HCT116 (cell line): ENCODE results near the gene PKP2. TPM values are rescaled to one million over a fixed set of nuclear protein-coding genes. Genes with fewer than 3 reads are reported as not detected.

Source experiments
- ATAC-seq: fragments of 200-7000 bp; cut with Tn5 transposase; 2 replicates; pipeline ENCODE4 v1.9.1; 2020; ENCODE audit warnings: mild to moderate bottlenecking, moderate library complexity
- BruUV-seq: library from RNA; stranded (reverse); fragments of 400-500 nt; replicated peaks from 2 replicates; lab custom pipeline; 2021; lab: Mats Ljungman, UMichigan
- CTCF ChIA-PET: fragments of 300-600 bp; sonication (Branson Sonifier 250); formaldehyde crosslinking; loops from one replicate; lab custom pipeline; 2021; ENCODE audit warnings: antibody characterized with exemption; lab: Charles Lee
- POLR2A ChIA-PET: fragments of 300-600, 350-600 bp; sonication (Branson Sonifier 250); formaldehyde crosslinking; loops from one replicate; lab custom pipeline; 2021; ENCODE audit warnings: antibody characterized with exemption; lab: Charles Lee
- RAD21 ChIA-PET, 2 experiments: fragments of 300-600 bp; sonication (Branson Sonifier 250); formaldehyde crosslinking; loops; one replicate each; lab custom pipeline; 2023; ENCODE audit warnings: low total read pairs in 2 of 2; ENCODE audit not compliant: uncharacterized antibody in 2 of 2, unreplicated experiment in 2 of 2, low non-redundant PET in 1 of 2; lab: Charles Lee
- DNase-seq: peaks from one replicate; pipeline ENCODE4 v3.0.0-alpha.2; 2010; ENCODE audit warnings: low read depth, low spot score
- H2AFZ ChIP-seq: fragments of 200-600 bp; shearing (Covaris generic), sonication (generic); 2 replicates; pipeline ENCODE4 v1.6.1; 2017; ENCODE audit warnings: low read depth, mixed run types, mixed read lengths, antibody characterized with exemption, low read length; ENCODE audit not compliant: poor library complexity, severe bottlenecking
- H3K27ac ChIP-seq: 2 replicates; pipeline ENCODE4 v1.5.1; 2012; ENCODE audit warnings: low read depth, low read length
- H3K27me3 ChIP-seq: fragments of 200-600 bp; sonication (generic); 2 replicates; pipeline ENCODE4 v1.6.1; 2016; ENCODE audit warnings: mixed run types, low read length, mixed read lengths; ENCODE audit not compliant: insufficient read depth
- H3K36me3 ChIP-seq, 2 experiments: fragments of 200-500 bp in 1 of 2; fragments of 200-600 bp in 1 of 2; sonication (Bioruptor generic) in 1 of 2; sonication (generic) in 1 of 2; 2 replicates each; pipeline versions ENCODE4 v1.5.1 to v1.6.1; 2014 to 2016; ENCODE audit warnings: low read length in 2 of 2, inconsistent platforms in 1 of 2, mixed read lengths in 1 of 2, mixed run types in 1 of 2; ENCODE audit not compliant: insufficient read depth in 2 of 2, control insufficient read depth in 1 of 2
- H3K4me1 ChIP-seq, 2 experiments: fragments of 200-600 bp in 1 of 2; sonication (generic) in 1 of 2; 2 replicates each; pipeline versions ENCODE4 v1.5.1 to v1.6.1; 2012 to 2017; ENCODE audit warnings: low read length in 2 of 2, inconsistent platforms in 1 of 2, mild to moderate bottlenecking in 1 of 2, mixed read lengths in 1 of 2, mixed run types in 1 of 2, moderate library complexity in 1 of 2; ENCODE audit not compliant: insufficient read depth in 2 of 2, control insufficient read depth in 1 of 2
- H3K4me2 ChIP-seq: fragments of 200-600 bp; sonication (generic); 2 replicates; pipeline ENCODE4 v1.6.1; 2017; ENCODE audit warnings: mixed run types, low read length, mixed read lengths
- H3K4me3 ChIP-seq, 2 experiments: fragments of 200-600 bp in 1 of 2; sonication (generic) in 1 of 2; replicated peaks in 1 of 2; 2 replicates each; pipeline ENCODE4 v1.5.1; 2011 to 2016; ENCODE audit warnings: low read length in 2 of 2, control low read depth in 1 of 2, low read depth in 1 of 2, mild to moderate bottlenecking in 1 of 2, mixed read lengths in 1 of 2, mixed run types in 1 of 2
- H3K79me2 ChIP-seq: fragments of 200-600 bp; sonication (generic); 2 replicates; pipeline ENCODE4 v1.6.1; 2017; ENCODE audit warnings: mild to moderate bottlenecking, mixed run types, low read length, moderate library complexity, mixed read lengths; ENCODE audit not compliant: insufficient read depth
- H3K9ac ChIP-seq: fragments of 200-600 bp; sonication (generic); 2 replicates; pipeline ENCODE4 v1.6.1; 2016; ENCODE audit warnings: low read length, mixed read lengths
- H3K9me2 ChIP-seq: fragments of 200-600 bp; sonication (generic), shearing (Covaris generic); 2 replicates; pipeline ENCODE4 v1.6.1; 2017; ENCODE audit warnings: mixed run types, mild to moderate bottlenecking, moderate library complexity; ENCODE audit not compliant: insufficient read depth
- H3K9me3 ChIP-seq, 2 experiments: fragments of 200-500 bp in 1 of 2; fragments of 200-600 bp in 1 of 2; sonication (Bioruptor generic) in 1 of 2; sonication (generic) in 1 of 2; 2 replicates each; pipeline ENCODE4 v1.6.1; 2014 to 2017; ENCODE audit warnings: low read length in 2 of 2, mixed read lengths in 2 of 2, inconsistent platforms in 1 of 2, low read depth in 1 of 2, mild to moderate bottlenecking in 1 of 2, mixed run types in 1 of 2, moderate library complexity in 1 of 2; ENCODE audit not compliant: control insufficient read depth in 1 of 2, insufficient read depth in 1 of 2
- H4K20me1 ChIP-seq: fragments of 200-600 bp; sonication (generic), shearing (Covaris generic); 2 replicates; pipeline ENCODE4 v1.6.1; 2017; ENCODE audit warnings: mixed run types, mild to moderate bottlenecking, moderate library complexity; ENCODE audit not compliant: insufficient read depth
- ATF3 ChIP-seq: IDR thresholded peaks from 2 replicates; pipeline ENCODE4 v1.6.1; 2012
- CBX3 ChIP-seq: IDR thresholded peaks from 2 replicates; pipeline ENCODE4 v1.6.1; 2012; ENCODE audit warnings: low read depth
- CEBPB ChIP-seq: IDR thresholded peaks from 2 replicates; pipeline ENCODE4 v1.6.1; 2012; ENCODE audit warnings: low read depth
- CTCF ChIP-seq, 3 experiments: fragments of 200-600 bp in 1 of 3; sonication (generic) in 1 of 3; IDR thresholded peaks in 2 of 3; conservative IDR thresholded peaks in 1 of 3; 2 replicates each; pipeline ENCODE4 v1.5.1; 2012 to 2017; ENCODE audit warnings: low read depth in 2 of 3, low read length in 2 of 3, antibody characterized with exemption in 1 of 3, borderline replicate concordance in 1 of 3, control low read depth in 1 of 3, mild to moderate bottlenecking in 1 of 3, mixed read lengths in 1 of 3, mixed run types in 1 of 3, moderate library complexity in 1 of 3; ENCODE audit not compliant: insufficient read depth in 1 of 3
- EGR1 ChIP-seq: IDR thresholded peaks from 2 replicates; pipeline ENCODE4 v1.6.1; 2012; ENCODE audit warnings: low read depth
- ELF1 ChIP-seq: IDR thresholded peaks from 2 replicates; pipeline ENCODE4 v1.6.1; 2012; ENCODE audit warnings: low read depth, borderline replicate concordance
- EZH2 ChIP-seq: fragments of 200-600 bp; sonication (generic); IDR thresholded peaks from 2 replicates; pipeline ENCODE4 v1.6.1; 2017; ENCODE audit warnings: antibody characterized with exemption, mixed run types
- FOSL1 ChIP-seq: IDR thresholded peaks from 2 replicates; pipeline ENCODE4 v1.6.1; 2012; ENCODE audit warnings: low read depth
- JUND ChIP-seq: IDR thresholded peaks from 2 replicates; pipeline ENCODE4 v1.6.1; 2012
- MAX ChIP-seq: IDR thresholded peaks from 2 replicates; pipeline ENCODE4 v1.6.1; 2012
- POLR2AphosphoS5 ChIP-seq: IDR thresholded peaks from 2 replicates; pipeline ENCODE4 v1.6.1; 2011; ENCODE audit warnings: mild to moderate bottlenecking, low read depth, low read length, moderate library complexity
- SIN3A ChIP-seq: IDR thresholded peaks from 2 replicates; pipeline ENCODE4 v1.6.1; 2012; ENCODE audit warnings: low read depth
- SP1 ChIP-seq: IDR thresholded peaks from 2 replicates; pipeline ENCODE4 v1.6.1; 2012; ENCODE audit warnings: low read depth
- SRF ChIP-seq: IDR thresholded peaks from 2 replicates; pipeline ENCODE4 v1.6.1; 2012; ENCODE audit warnings: low read depth
- TCF7L2 ChIP-seq: IDR thresholded peaks from 2 replicates; pipeline ENCODE4 v1.7.0; 2011; ENCODE audit warnings: borderline replicate concordance, inconsistent platforms; ENCODE audit not compliant: insufficient read depth, insufficient read length; ENCODE audit errors: extremely low read depth
- YY1 ChIP-seq: IDR thresholded peaks from 2 replicates; pipeline ENCODE4 v1.6.1; 2011; ENCODE audit warnings: low read length, low read depth, moderate library complexity, mild to moderate bottlenecking; ENCODE audit not compliant: insufficient replicate concordance; ENCODE audit errors: extremely low read depth
- ZNF274 ChIP-seq: fragments of 200-500 bp; sonication (Bioruptor generic); IDR thresholded peaks from 2 replicates; pipeline ENCODE4 v1.6.1; 2014; ENCODE audit warnings: mild to moderate bottlenecking, low read depth, low read length, inconsistent platforms
- intact Hi-C: fragments of 100-400 bp; cut with micrococcal nuclease; formaldehyde crosslinking; loops from 2 replicates; pipeline ENCODE4 v1.10.0; 2022
- total RNA-seq: library from RNA; stranded (reverse); gene quantifications from one replicate; pipeline ENCODE4 v1.2.1, GENCODE V29; 2021; ENCODE audit not compliant: unreplicated experiment

Gene PKP2
- total RNA-seq, 1 experiment from 2014 or later, result 21.5 TPM

GRCh38 chr12:32854716-32855115 lies 41.9 kb downstream of the PKP2 start:
- ChIA-PET RAD21 (no interaction called here), POLR2A (no interaction called here), CTCF (no interaction called here)
- Histone ChIP-seq H3K36me3 (no peaks in the 10 kb centered on the region; a peak in 1 of 4 replicates), H2AFZ (no peak overlapping the region), H3K27ac (no peak overlapping the region), H3K79me2 (no peaks in the 10 kb centered on the region), H3K9ac (no peak overlapping the region), H3K9me2 (no peaks in the 10 kb centered on the region), H3K4me1 (no peaks in the 10 kb centered on the region), H4K20me1 (no peaks in the 10 kb centered on the region), H3K27me3 (no peaks in the 10 kb centered on the region), H3K9me3 (no peaks in the 10 kb centered on the region), H3K4me2 (no peak overlapping the region), H3K4me3 (no peak overlapping the region)
- TF ChIP-seq SIN3A (no peak), SP1 (no peak), ATF3 (no peak)
- DNase-seq (no peak), ATAC-seq (no peak)
- BruUV-seq, result no TSS peak
- intact Hi-C loops, result no loop called here

- DNase-seq (no peak), ATAC-seq (no peak)
- Histone ChIP-seq H2AFZ (no peak overlapping the region), H3K9me3 (no peaks in the 10 kb centered on the region), H3K36me3 (no peaks in the 10 kb centered on the region; a peak in 1 of 4 replicates), H4K20me1 (no peaks in the 10 kb centered on the region), H3K4me1 (no peaks in the 10 kb centered on the region), H3K4me2 (no peak overlapping the region), H3K79me2 (no peaks in the 10 kb centered on the region), H3K27me3 (no peaks in the 10 kb centered on the region), H3K27ac (no peak overlapping the region), H3K4me3 (no peak overlapping the region), H3K9me2 (no peaks in the 10 kb centered on the region), H3K9ac (no peak overlapping the region)
- no peak for TF ChIP-seq FOSL1
- TF ChIP-seq ATF3, result no peak
- no peak for TF ChIP-seq CTCF (IDR thresholded peaks at IDR 0.05 in 2 of 3, conservative IDR thresholded peaks at IDR 0.05 in 1 of 3; ENCODE audit: borderline replicate concordance in 1 of 3, insufficient read depth in 1 of 3, low read depth in 2 of 3, low read length in 2 of 3)
- TF ChIP-seq CBX3, result no peak
- no peak for TF ChIP-seq POLR2AphosphoS5
- no peak for TF ChIP-seq TCF7L2
- TF ChIP-seq CEBPB, result no peak
- TF ChIP-seq MAX, result no peak
- TF ChIP-seq ZNF274, result no peak
- no peak for TF ChIP-seq EZH2
- TF ChIP-seq JUND, result no peak
- TF ChIP-seq SRF, result no peak
- TF ChIP-seq YY1, result no peak
- no peak for TF ChIP-seq EGR1
- no peak for TF ChIP-seq ELF1
- RAD21 ChIA-PET, result no interaction called here
- POLR2A ChIA-PET, result no interaction called here
- CTCF ChIA-PET, result no interaction called here
- intact Hi-C loops, result no loop called here
- BruUV-seq, result no TSS peak
Observed at GRCh38 chr12:32854097-32854496, 42.5 kb downstream of the PKP2 start.
